ENCODE data around the gene KCNJ16. TPM values are rescaled to one million over a fixed set of nuclear protein-coding genes. Genes with fewer than 3 reads are reported as not detected.

The KCNJ16 gene
- total RNA-seq, 2 donors from 2014 or later, result 0.22 to 0.24 TPM

- intact Hi-C loops (cut with DNase I, micrococcal nuclease), result no loop called here
- ATAC-seq, result peak; percentile 78
Observed at GRCh38 chr17:70089513-70090148, 14.6 kb downstream of the KCNJ16 start.

GRCh38 chr17:70091005-70091568 lies 16.1 kb downstream of the KCNJ16 start:
- DNase-seq, result no peak
- intact Hi-C loops (cut with DNase I, micrococcal nuclease), result no loop called here
- ATAC-seq, result no peak

More at GRCh38 chr17:70089513-70090148, 14.6 kb downstream of the KCNJ16 start:
- DNase-seq, result no peak

GRCh38 chr17:70091696-70092095 lies 16.7 kb downstream of the KCNJ16 start:
- no peak for DNase-seq

GRCh38 chr17:70093163-70093562 lies 18.1 kb downstream of the KCNJ16 start:
- DNase-seq, result no peak
- ATAC-seq, result no peak
- intact Hi-C loops (cut with DNase I, micrococcal nuclease), result no loop called here

More at GRCh38 chr17:70091696-70092095, 16.7 kb downstream of the KCNJ16 start:
- intact Hi-C loops (cut with DNase I, micrococcal nuclease), result no loop called here
- no peak for ATAC-seq

GRCh38 chr17:70095455-70095854 lies 20.4 kb downstream of the KCNJ16 start:
- no peak for DNase-seq
- no peak for ATAC-seq
- intact Hi-C loops (cut with DNase I, micrococcal nuclease), result no loop called here

GRCh38 chr17:70096861-70097260 lies 21.8 kb downstream of the KCNJ16 start:
- intact Hi-C loops (cut with DNase I, micrococcal nuclease), result no loop called here
- ATAC-seq (no peak), DNase-seq (no peak)

- intact Hi-C loops (cut with DNase I, micrococcal nuclease), result no loop called here
- no peak for ATAC-seq
- DNase-seq, result no peak
Observed at GRCh38 chr17:70098030-70098429, 23.0 kb downstream of the KCNJ16 start.

GRCh38 chr17:70099294-70099693 lies 24.3 kb downstream of the KCNJ16 start:
- ATAC-seq (no peak), DNase-seq (no peak)
- intact Hi-C loops (cut with DNase I, micrococcal nuclease), result no loop called here

- no peak for ATAC-seq
- intact Hi-C loops (cut with DNase I, micrococcal nuclease), result no loop called here
- no peak for DNase-seq
Observed at GRCh38 chr17:70099884-70100283, 24.9 kb downstream of the KCNJ16 start.

- no peak for DNase-seq
- ATAC-seq, result no peak
- intact Hi-C loops (cut with DNase I, micrococcal nuclease), result no loop called here
Observed at GRCh38 chr17:70100983-70101382, 26.0 kb downstream of the KCNJ16 start.

- ATAC-seq, result no peak
- no peak for DNase-seq
- intact Hi-C loops (cut with DNase I, micrococcal nuclease), result no loop called here
Observed at GRCh38 chr17:70102531-70102930, 27.5 kb downstream of the KCNJ16 start.

- intact Hi-C loops (cut with DNase I, micrococcal nuclease), result no loop called here
- DNase-seq (no peak), ATAC-seq (no peak)
Observed at GRCh38 chr17:70104791-70105523, 29.9 kb downstream of the KCNJ16 start.

- ATAC-seq, result no peak
- DNase-seq, result no peak
- intact Hi-C loops (cut with DNase I, micrococcal nuclease), result no loop called here
Observed at GRCh38 chr17:70105641-70106040, 30.6 kb downstream of the KCNJ16 start.

- ATAC-seq (no peak), DNase-seq (no peak)
- intact Hi-C loops (cut with DNase I, micrococcal nuclease), result no loop called here
Observed at GRCh38 chr17:70106551-70106950, 31.5 kb downstream of the KCNJ16 start.

GRCh38 chr17:70107441-70107840 lies 32.4 kb downstream of the KCNJ16 start:
- ATAC-seq, result no peak

GRCh38 chr17:70107904-70108565 lies 33.0 kb downstream of the KCNJ16 start:
- ATAC-seq (no peak), DNase-seq (no peak)

More at GRCh38 chr17:70107441-70107840, 32.4 kb downstream of the KCNJ16 start:
- no peak for DNase-seq
- intact Hi-C loops (cut with DNase I, micrococcal nuclease), result no loop called here

GRCh38 chr17:70109497-70109896 lies 34.5 kb downstream of the KCNJ16 start:
- ATAC-seq, result no peak
- DNase-seq, result no peak
- intact Hi-C loops (cut with DNase I, micrococcal nuclease), result no loop called here

More at GRCh38 chr17:70107904-70108565, 33.0 kb downstream of the KCNJ16 start:
- intact Hi-C loops (cut with DNase I, micrococcal nuclease), result no loop called here

- peak; percentile 47 for ATAC-seq
- intact Hi-C loops (cut with DNase I, micrococcal nuclease), result no loop called here
- no peak for DNase-seq
Observed at GRCh38 chr17:70110443-70110880, 35.4 kb downstream of the KCNJ16 start.

- DNase-seq (no peak), ATAC-seq (no peak)
- intact Hi-C loops (cut with DNase I, micrococcal nuclease), result no loop called here
Observed at GRCh38 chr17:70111201-70111600, 36.2 kb downstream of the KCNJ16 start.

- DNase-seq (no peak), ATAC-seq (no peak)
- intact Hi-C loops (cut with DNase I, micrococcal nuclease), result no loop called here
Observed at GRCh38 chr17:70114405-70114804, 39.4 kb downstream of the KCNJ16 start.

Measured in left colon (tissue), 2 donors.